GM19043 (cell line): ENCODE results near the gene SBF2.

ENCODE experiments used
- ATAC-seq: cut with Tn5 transposase; IDR thresholded peaks from one replicate; pipeline ENCODE4 v1.9.1; 2021; ENCODE audit warnings: low read depth; ENCODE audit not compliant: unreplicated experiment

Gene SBF2

GRCh38 chr11:9831122-9831521 is 462.9 kb downstream of the SBF2 start:
- no peak for ATAC-seq

- no peak for ATAC-seq
Measured at GRCh38 chr11:9827708-9828107, 466.3 kb downstream of the SBF2 start.

GRCh38 chr11:9826390-9826789 is 467.6 kb downstream of the SBF2 start:
- ATAC-seq: no peak

- ATAC-seq: no peak
Measured at GRCh38 chr11:9825895-9826294, 468.1 kb downstream of the SBF2 start.

GRCh38 chr11:9825315-9825714 is 468.7 kb downstream of the SBF2 start:
- no peak for ATAC-seq

- ATAC-seq: no peak
Measured at GRCh38 chr11:9823887-9824385, 470.1 kb downstream of the SBF2 start.

GRCh38 chr11:9823439-9823838 is 470.6 kb downstream of the SBF2 start:
- no peak for ATAC-seq

- no peak for ATAC-seq
Measured at GRCh38 chr11:9821008-9821752, 472.8 kb downstream of the SBF2 start.

- ATAC-seq: no peak
Measured at GRCh38 chr11:9820260-9820659, 473.8 kb downstream of the SBF2 start.

GRCh38 chr11:9817191-9817590 is 476.8 kb downstream of the SBF2 start:
- ATAC-seq: no peak

GRCh38 chr11:9815486-9816136 is 478.4 kb downstream of the SBF2 start:
- ATAC-seq: no peak

- ATAC-seq: no peak
Measured at GRCh38 chr11:9814108-9814507, 479.9 kb downstream of the SBF2 start.

GRCh38 chr11:9808943-9809342 is 485.1 kb downstream of the SBF2 start:
- no peak for ATAC-seq

- no peak for ATAC-seq
Measured at GRCh38 chr11:9806946-9807687, 486.9 kb downstream of the SBF2 start.

GRCh38 chr11:9804419-9804902 is 489.6 kb downstream of the SBF2 start:
- ATAC-seq: no peak

- ATAC-seq: no peak
Measured at GRCh38 chr11:9803685-9804418, 490.2 kb downstream of the SBF2 start.

- no peak for ATAC-seq
Measured at GRCh38 chr11:9802291-9802861, 491.6 kb downstream of the SBF2 start.

GRCh38 chr11:9799886-9800285 is 494.1 kb downstream of the SBF2 start:
- ATAC-seq: no peak

- no peak for ATAC-seq
Measured at GRCh38 chr11:9797300-9797699, 496.7 kb downstream of the SBF2 start.

GRCh38 chr11:9796854-9797253 is 497.2 kb downstream of the SBF2 start:
- ATAC-seq: no peak
